GM23338 (cell line): ENCODE measurements around the gene PKM.

Source experiments
- CREB1 ChIP-seq: fragments of 250-450 bp; sonication (Bioruptor Pico); IDR thresholded peaks from 2 replicates; pipeline ENCODE4 v1.5.0; 2020; ENCODE audit warnings: low read depth, mild to moderate bottlenecking, moderate library complexity
- CTCF ChIP-seq, 2 experiments: fragments of 200-600 bp in 1 of 2; sonication (generic) in 1 of 2; conservative IDR thresholded peaks; 2 replicates each; pipeline versions ENCODE4 v1.5.1 to v1.6.1; 2016 to 2017; ENCODE audit warnings: antibody characterized with exemption in 2 of 2, low read depth in 2 of 2, mild to moderate bottlenecking in 2 of 2, moderate library complexity in 1 of 2
- ETS1 ChIP-seq: IDR thresholded peaks from 2 replicates; pipeline ENCODE4 v1.6.1; 2016; ENCODE audit warnings: antibody characterized with exemption
- EZH2 ChIP-seq: fragments of 200-600 bp; sonication (generic); IDR thresholded peaks from one replicate; pipeline ENCODE4 v1.8.0; 2017; ENCODE audit warnings: antibody characterized with exemption, mild to moderate bottlenecking, low read depth; ENCODE audit not compliant: unreplicated experiment
- EZH2phosphoT487 ChIP-seq: fragments of 200-600 bp; sonication (generic); IDR thresholded peaks from one replicate; pipeline ENCODE4 v1.8.1; 2018; ENCODE audit warnings: antibody characterized with exemption; ENCODE audit not compliant: unreplicated experiment
- JUNB ChIP-seq: IDR thresholded peaks from one replicate; pipeline ENCODE4 v1.6.1; 2016; ENCODE audit warnings: antibody characterized with exemption; ENCODE audit not compliant: unreplicated experiment
- POLR2AphosphoS5 ChIP-seq: IDR thresholded peaks from 2 replicates; pipeline ENCODE4 v1.6.1; 2016; ENCODE audit warnings: antibody characterized with exemption, low read depth
- REST ChIP-seq: IDR thresholded peaks from one replicate; pipeline ENCODE4 v1.6.1; 2018; ENCODE audit warnings: antibody characterized with exemption; ENCODE audit not compliant: unreplicated experiment

- TF ChIP-seq CTCF (conservative IDR thresholded peaks at IDR 0.05; ENCODE audit: low read depth in 2 of 2) (no peak), EZH2phosphoT487 (no peak), EZH2 (no peak), CREB1 (no peak), JUNB (no peak), ETS1 (no peak), POLR2AphosphoS5 (no peak), REST (no peak)
Measured at GRCh38 chr15:72175186-72176044, 55.6 kb downstream of the PKM start.
